ENCODE results near the gene WTAP.
"Not testable (repeated sequence)": the region's sequence is repeated elsewhere in the genome, so short reads cannot be mapped to it uniquely, and the experiment has no call there.

The WTAP gene

GRCh38 chr6:159689001-159689400 lies 38.3 kb upstream of the WTAP start:
- no peak for DNase-seq
- H3K4me3 Mint-ChIP-seq = no peak overlapping the region
- H3K27me3 Mint-ChIP-seq = no peaks in the 10 kb centered on the region
- no peak for ATAC-seq (replicated peaks)
- peaks cover 17 to 27% of the 10 kb centered on the region in 2 donors for H3K4me1 Mint-ChIP-seq
- H3K9me3 Mint-ChIP-seq = no peaks in the 10 kb centered on the region
- peaks cover 13 to 33% of the 10 kb centered on the region in 2 donors for H3K36me3 Mint-ChIP-seq
- H3K27ac Mint-ChIP-seq = no peak overlapping the region

GRCh38 chr6:159690135-159690534 lies 37.2 kb upstream of the WTAP start:
- peaks cover 13 to 29% of the 10 kb centered on the region in 2 donors for H3K36me3 Mint-ChIP-seq

GRCh38 chr6:159691133-159691962 lies 36.0 kb upstream of the WTAP start:
- Mint-ChIP-seq H3K27me3 (no peaks in the 10 kb centered on the region), H3K27ac (peak overlapping the region; percentile 26), H3K4me3 (peak overlapping the region; percentile 89 to 90), H3K36me3 (peaks cover 11 to 27% of the 10 kb centered on the region in 2 donors), H3K4me1 (peaks cover 27 to 38% of the 10 kb centered on the region in 2 donors), H3K9me3 (no peaks in the 10 kb centered on the region)
- DNase-seq (no peak), ATAC-seq (replicated peaks) (no peak)

More at GRCh38 chr6:159690135-159690534, 37.2 kb upstream of the WTAP start:
- not testable (repeated sequence) for H3K9me3 Mint-ChIP-seq; DNase-seq; H3K27ac Mint-ChIP-seq; H3K27me3 Mint-ChIP-seq; ATAC-seq (replicated peaks); H3K4me3 Mint-ChIP-seq
- peaks cover 25 to 38% of the 10 kb centered on the region in 2 donors for H3K4me1 Mint-ChIP-seq

- ATAC-seq (replicated peaks) = no peak
- H3K4me1 Mint-ChIP-seq = peaks cover 27 to 38% of the 10 kb centered on the region in 2 donors
- DNase-seq = no peak
- H3K4me3 Mint-ChIP-seq = peak overlapping the region; percentile 89 to 90
- no peaks in the 10 kb centered on the region for H3K9me3 Mint-ChIP-seq
- peaks cover 11 to 23% of the 10 kb centered on the region in 2 donors for H3K36me3 Mint-ChIP-seq
- H3K27me3 Mint-ChIP-seq = no peaks in the 10 kb centered on the region
- peak overlapping the region; percentile 93 for H3K27ac Mint-ChIP-seq
Measured at GRCh38 chr6:159691963-159692287, 35.4 kb upstream of the WTAP start.

DNA sequence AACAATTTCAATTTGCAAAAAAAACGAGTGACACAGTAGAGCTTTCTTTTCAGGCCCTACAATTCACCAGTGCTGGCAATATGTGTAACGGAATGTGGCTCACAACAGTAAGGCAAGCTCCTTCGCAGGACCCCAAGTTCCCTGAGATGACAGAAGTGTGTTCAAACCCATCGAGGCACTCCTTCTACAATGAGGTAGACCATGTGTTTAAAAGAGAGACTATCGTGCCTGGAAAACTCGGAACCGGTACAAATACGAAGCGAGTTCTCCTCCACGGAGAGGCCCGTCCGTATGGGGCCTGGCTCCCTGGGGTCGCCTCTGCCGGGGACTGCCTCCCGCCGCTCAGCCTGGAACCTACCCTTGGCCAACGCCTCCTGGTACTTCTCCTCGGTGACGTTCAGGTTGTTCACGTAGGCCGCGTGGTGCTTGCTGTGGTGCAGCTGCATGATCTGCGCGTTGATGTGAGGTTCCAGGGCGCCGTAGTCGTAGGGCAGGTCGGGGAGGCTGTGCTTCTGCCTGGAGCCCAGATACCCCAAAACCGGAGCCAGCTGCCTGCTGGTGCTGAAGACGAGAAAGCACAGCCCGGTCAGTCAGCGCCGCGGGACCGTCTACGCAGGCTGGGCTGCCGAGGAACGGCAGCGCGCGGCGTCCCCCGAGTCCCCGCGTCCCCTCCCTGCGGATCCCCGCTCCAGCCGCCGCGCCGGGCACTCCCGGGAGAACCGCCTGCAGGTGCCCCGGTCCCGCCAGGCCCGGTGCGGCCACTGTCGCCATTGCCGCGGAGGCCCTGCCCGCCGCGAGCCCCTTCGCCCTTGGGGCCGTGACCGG lies 34.8 kb upstream of the WTAP start:
- H3K9me3 Mint-ChIP-seq = no peaks in the 10 kb centered on the region
- peaks cover 27 to 38% of the 10 kb centered on the region in 2 donors for H3K4me1 Mint-ChIP-seq
- DNase-seq = peak; percentile 47
- ATAC-seq (replicated peaks) = peak; percentile 70 to 73
- peak overlapping the region; percentile 95 for H3K27ac Mint-ChIP-seq
- no peaks in the 10 kb centered on the region for H3K27me3 Mint-ChIP-seq
- H3K4me3 Mint-ChIP-seq = peak overlapping the region; percentile 89 to 90
- H3K36me3 Mint-ChIP-seq = peaks cover 10 to 17% of the 10 kb centered on the region in 2 donors

DNA sequence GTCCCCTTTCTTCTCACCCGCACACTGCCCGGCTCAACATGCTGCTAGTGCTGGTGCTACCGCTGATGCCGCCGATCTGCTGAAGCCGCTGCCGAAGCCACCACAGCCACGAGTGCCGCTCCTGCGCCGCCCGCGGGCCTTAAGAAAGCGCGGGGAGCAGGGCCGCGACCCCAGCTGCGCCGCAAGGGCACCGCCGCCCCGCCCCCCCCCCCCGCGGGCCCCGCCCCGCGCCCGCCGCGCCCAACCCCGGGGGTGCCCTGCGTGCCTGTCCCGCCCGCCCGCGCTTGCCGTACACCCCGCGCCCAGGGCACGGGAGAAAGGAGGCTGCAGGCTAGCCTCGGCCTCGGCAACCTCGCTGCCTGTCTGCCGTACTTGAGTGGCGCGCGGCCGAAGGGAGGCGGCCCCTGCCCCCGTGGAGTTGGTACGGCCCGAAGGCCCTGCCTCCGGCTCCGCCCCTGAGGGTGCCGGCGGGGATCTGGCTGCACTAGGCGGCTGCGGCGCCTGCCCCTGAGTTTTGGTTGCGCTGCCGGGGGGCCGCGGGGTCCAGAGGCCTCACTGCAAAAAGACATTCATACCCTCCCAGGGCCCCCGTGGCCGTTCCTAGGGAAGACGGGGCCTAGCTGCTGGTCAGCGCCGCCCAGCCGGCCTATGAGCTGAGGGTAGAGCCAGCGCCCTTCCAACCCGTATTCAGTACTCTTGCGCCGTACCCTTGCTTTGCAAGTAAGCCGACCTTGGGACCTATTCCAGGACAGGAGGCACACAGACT lies 34.0 kb upstream of the WTAP start, which contains the start of gene SOD2:
Gene SOD2 (minus strand): TSS at position 114 of the 766 bp plus-strand sequence. CDS start 74 bp downstream, at position 40.
- no peaks in the 10 kb centered on the region for H3K27me3 Mint-ChIP-seq
- peaks cover 9 to 15% of the 10 kb centered on the region in 2 donors for H3K36me3 Mint-ChIP-seq
- DNase-seq = peak; percentile 83
- H3K4me1 Mint-ChIP-seq = peaks cover 27 to 37% of the 10 kb centered on the region in 2 donors
- H3K27ac Mint-ChIP-seq = peak within 1 kb of the TSS; percentile 95
- H3K4me3 Mint-ChIP-seq = peak within 1 kb of the TSS; percentile 89 to 90
- peak; percentile 82 to 85 for ATAC-seq (replicated peaks)
- H3K9me3 Mint-ChIP-seq = no peaks in the 10 kb centered on the region

- no peaks in the 10 kb centered on the region for H3K9me3 Mint-ChIP-seq
- peak overlapping the region; percentile 89 to 90 for H3K4me3 Mint-ChIP-seq
- ATAC-seq (replicated peaks) (peak; percentile 2 to 13), DNase-seq (peak; percentile 11)
- H3K4me1 Mint-ChIP-seq = peaks cover 23 to 30% of the 10 kb centered on the region in 2 donors
- H3K36me3 Mint-ChIP-seq = peaks cover 2 to 8% of the 10 kb centered on the region in 2 donors
- no peaks in the 10 kb centered on the region for H3K27me3 Mint-ChIP-seq
- peak overlapping the region; percentile 95 for H3K27ac Mint-ChIP-seq
Measured at GRCh38 chr6:159693894-159694545, 33.3 kb upstream of the WTAP start.

- DNase-seq (no peak), ATAC-seq (replicated peaks) (no peak)
- H3K9me3 Mint-ChIP-seq = no peaks in the 10 kb centered on the region
- peaks cover 26 to 31% of the 10 kb centered on the region in 2 donors for H3K4me1 Mint-ChIP-seq
- H3K4me3 Mint-ChIP-seq = no peak overlapping the region
- H3K27me3 Mint-ChIP-seq = no peaks in the 10 kb centered on the region
- peaks cover 0 to 7% of the 10 kb centered on the region in 2 donors for H3K36me3 Mint-ChIP-seq
- H3K27ac Mint-ChIP-seq = peak overlapping the region; percentile 80
Measured at GRCh38 chr6:159695984-159696383, 31.3 kb upstream of the WTAP start.

DNA sequence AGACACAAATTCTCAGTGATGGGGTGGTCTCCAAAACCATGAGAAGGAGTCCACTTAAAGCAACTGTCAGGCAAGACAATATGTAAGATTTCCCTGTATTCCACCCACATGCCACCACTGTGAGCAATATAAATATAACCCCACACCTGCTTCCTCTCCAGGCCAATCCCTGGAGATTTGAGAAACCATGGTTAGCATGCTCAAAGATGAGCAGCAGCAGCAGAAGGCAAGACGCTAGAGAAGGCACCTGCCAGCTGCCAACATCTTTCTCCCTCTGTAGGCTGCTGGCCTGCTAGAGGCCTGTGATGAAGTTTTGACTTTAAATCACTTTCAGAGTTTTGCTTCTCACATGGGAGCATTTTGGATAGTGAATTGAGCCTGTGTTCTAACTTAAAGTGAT lies 26.3 kb upstream of the WTAP start:
- H3K9me3 Mint-ChIP-seq = peaks cover 0 to 2% of the 10 kb centered on the region in 2 donors
- peaks cover 4 to 18% of the 10 kb centered on the region in 2 donors for H3K36me3 Mint-ChIP-seq
- ATAC-seq (replicated peaks) (peak; percentile 84 to 92), DNase-seq (peak; percentile 13)
- H3K4me1 Mint-ChIP-seq = peaks cover 13 to 19% of the 10 kb centered on the region in 2 donors
- peak overlapping the region; percentile 48 for H3K27ac Mint-ChIP-seq
- no peaks in the 10 kb centered on the region for H3K27me3 Mint-ChIP-seq
- peak overlapping the region in 1 of 2 donors; percentile 19 for H3K4me3 Mint-ChIP-seq

DNA sequence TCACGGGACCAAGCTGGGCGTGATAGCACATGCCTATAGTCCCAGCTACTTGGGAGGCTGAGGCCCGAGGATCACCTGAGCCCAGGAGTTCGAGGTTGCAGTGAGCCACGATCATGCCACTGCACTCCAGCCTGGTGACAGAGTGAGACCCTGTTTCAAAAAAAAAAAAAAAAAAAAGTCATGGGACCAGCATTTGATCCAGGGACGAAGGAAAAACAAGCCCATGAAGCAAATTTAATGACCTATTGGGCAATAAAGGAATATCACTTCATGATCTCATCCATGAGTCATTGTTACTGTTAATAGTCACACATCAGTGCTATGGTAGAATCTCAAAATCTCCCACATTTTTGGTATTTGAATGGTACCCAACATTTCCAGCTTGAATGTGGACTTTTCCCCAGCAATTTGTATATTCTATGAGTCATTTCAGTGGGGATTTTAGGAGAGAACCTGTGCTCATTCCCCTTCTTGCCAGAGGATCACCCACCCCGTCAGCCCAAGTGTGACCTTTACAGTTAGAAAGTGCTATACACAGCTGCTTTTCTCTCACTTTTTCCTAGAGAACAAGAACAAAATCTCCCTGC lies 25.8 kb upstream of the WTAP start:
- Mint-ChIP-seq H3K27ac (peak overlapping the region; percentile 42), H3K27me3 (no peaks in the 10 kb centered on the region)
- ATAC-seq (replicated peaks) = peak; percentile 41 to 66

DNA sequence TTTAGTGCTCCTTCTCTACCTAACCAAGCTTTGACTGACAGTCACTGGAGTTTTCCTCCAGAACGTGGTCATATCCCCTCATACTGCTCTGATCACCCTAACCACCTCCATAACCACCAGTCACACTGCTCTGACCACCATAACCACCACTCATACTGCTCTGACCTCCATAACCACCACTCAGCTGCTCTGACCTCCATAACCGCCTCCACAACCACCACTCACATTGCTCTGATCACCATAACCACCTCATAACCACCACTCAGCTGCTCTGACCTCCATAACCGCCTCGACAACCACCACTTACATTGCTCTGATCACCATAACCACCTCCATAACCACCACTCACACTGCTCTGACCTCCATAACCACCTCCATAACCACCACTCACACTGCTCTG lies 16.7 kb upstream of the WTAP start:
- H3K4me1 Mint-ChIP-seq; ATAC-seq (replicated peaks); H3K9me3 Mint-ChIP-seq; H3K27ac Mint-ChIP-seq; DNase-seq; H3K27me3 Mint-ChIP-seq; H3K36me3 Mint-ChIP-seq; H3K4me3 Mint-ChIP-seq: not testable (repeated sequence)

More for the DNA sequence above, 25.8 kb upstream of the WTAP start:
- DNase-seq = no peak
- Mint-ChIP-seq H3K4me3 (peak overlapping the region in 1 of 2 donors; percentile 21), H3K36me3 (peaks cover 4 to 18% of the 10 kb centered on the region in 2 donors), H3K4me1 (peaks cover 11 to 19% of the 10 kb centered on the region in 2 donors), H3K9me3 (peaks cover 0 to 2% of the 10 kb centered on the region in 2 donors)

DNA sequence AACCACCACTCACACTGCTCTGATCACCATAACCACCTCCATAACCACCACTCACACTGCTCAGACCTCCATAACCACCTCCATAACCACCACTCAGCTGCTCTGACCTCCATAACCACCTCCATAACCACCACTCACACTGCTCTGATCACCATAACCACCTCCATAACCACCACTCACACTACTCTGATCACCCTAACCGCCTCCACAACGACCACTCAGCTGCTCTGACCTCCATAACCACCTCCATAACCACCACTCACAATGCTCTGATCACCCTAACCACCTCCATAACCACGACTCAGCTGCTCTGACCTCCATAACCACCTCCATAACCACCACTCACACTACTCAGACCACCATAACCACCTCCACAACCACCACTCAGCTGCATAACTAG lies 14.9 kb upstream of the WTAP start:
- not testable (repeated sequence) for H3K4me1 Mint-ChIP-seq; H3K27ac Mint-ChIP-seq; H3K9me3 Mint-ChIP-seq; ATAC-seq (replicated peaks); H3K36me3 Mint-ChIP-seq; DNase-seq; H3K4me3 Mint-ChIP-seq; H3K27me3 Mint-ChIP-seq

GRCh38 chr6:159713984-159714383 lies 13.3 kb upstream of the WTAP start:
- Mint-ChIP-seq H3K9me3 (no peaks in the 10 kb centered on the region), H3K27ac (no peak overlapping the region), H3K36me3 (peaks cover 5 to 12% of the 10 kb centered on the region in 2 donors), H3K27me3 (no peaks in the 10 kb centered on the region), H3K4me1 (no peaks in the 10 kb centered on the region), H3K4me3 (no peak overlapping the region)
- no peak for DNase-seq
- no peak for ATAC-seq (replicated peaks)
